Myometrial cell (primary cell): Measurements from ENCODE around the gene ARMCX2. TPM values are rescaled to one million over a fixed set of nuclear protein-coding genes. Genes with fewer than 3 reads are reported as not detected.

Source experiments
- total RNA-seq: library from RNA; depleted of rRNA; stranded (reverse); fragments of >200 nt; gene quantifications from 2 replicates; pipeline ENCODE4 v1.2.3, GENCODE V29; 2015

The ARMCX2 gene
- 102 and 107 TPM in 2 replicates for total RNA-seq

DNA sequence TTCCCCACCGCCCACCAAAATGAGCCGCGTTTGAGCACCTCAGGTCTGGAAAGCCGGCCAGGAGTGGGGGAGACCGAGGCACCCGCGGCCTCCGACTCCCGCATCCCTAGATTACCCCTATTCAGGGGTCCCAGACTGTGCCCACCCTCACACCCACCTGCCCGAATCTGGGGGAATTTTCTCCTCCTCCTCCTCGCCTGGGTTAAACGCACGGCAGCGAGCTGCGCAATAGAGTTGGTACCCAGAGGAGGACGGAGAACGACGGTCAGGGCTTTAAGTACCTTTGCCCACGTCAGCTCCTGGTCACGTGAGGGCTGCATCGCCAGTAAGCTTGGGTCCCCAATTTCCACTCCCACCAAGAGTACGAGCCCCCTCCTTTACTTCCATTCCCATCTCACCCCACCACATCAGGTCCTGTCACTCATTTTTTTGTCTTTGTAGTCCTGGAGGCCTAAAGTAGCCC lies at the start of gene ARMCX2:
ARMCX2 (minus strand) TSS at position 250 of the 463 bp plus-strand sequence. CDS start 2,262 bp downstream, outside the sequence.

GRCh38 chrX:101617211-101618191 lies 42.1 kb downstream of the ARMCX2 start, which contains the start of gene ARMCX6:
TSS of gene ARMCX6 (minus strand) at chrX:101618000. CDS start at chrX:101616620, 1,380 bp downstream.

Other genes with a start within 250 kb of the ARMCX2 start
- 0.86 and 1.9 TPM in 2 replicates for gene ARMCX4, start 174.4 kb downstream of the ARMCX2 start, total RNA-seq
- gene ARMCX1, start 109.3 kb downstream of the ARMCX2 start, total RNA-seq: 34.6 and 36.5 TPM in 2 replicates
- 33.8 and 38.9 TPM in 2 replicates for gene ARMCX6, start 41.9 kb downstream of the ARMCX2 start, total RNA-seq
- 40.1 and 46.4 TPM in 2 replicates for gene ARMCX3, start 36.7 kb downstream of the ARMCX2 start, total RNA-seq